Esophagus muscularis mucosa (tissue), 3 donors: ENCODE data around the gene ERG28.

Source experiments
- CTCF ChIP-seq, 3 experiments: fragments of 200-600 bp in 2 of 3; fragments of 450-650 bp in 1 of 3; sonication (generic) in 2 of 3; IDR thresholded peaks; one replicate each; pipeline ENCODE4 v1.5.1; 2017 to 2019; ENCODE audit warnings: antibody characterized with exemption in 3 of 3, mild to moderate bottlenecking in 2 of 3, moderate library complexity in 1 of 3
- POLR2AphosphoS5 ChIP-seq, 2 donors: sonication (generic); formaldehyde crosslinking; IDR thresholded peaks; one replicate each; pipeline ENCODE4 v1.6.1; 2017; ENCODE audit warnings: antibody characterized with exemption in 2 of 2

GRCh38 chr14:75643985-75644384 lies 16.7 kb downstream of the ERG28 start:
- TF ChIP-seq CTCF (IDR thresholded peaks at IDR 0.05) (no peak), POLR2AphosphoS5 (IDR thresholded peaks at IDR 0.05) (no peak)
